ENCODE data around the gene ATG101. TPM values are rescaled to one million over a fixed set of nuclear protein-coding genes. Genes with fewer than 3 reads are reported as not detected.
A peak's percentile ranks its signal among the peaks of the same experiment; 100 is the strongest.

ATG101 gene
- total RNA-seq, 1 experiment from 2014 or later, result 44.6 TPM

GRCh38 chr12:52041035-52041434, 28.7 kb upstream of the ATG101 start:
- Histone ChIP-seq H3K9me2 (ENCODE audit: insufficient read depth) (no peaks in the 10 kb centered on the region), H3K36me3 (ENCODE audit: low read depth) (no peaks in the 10 kb centered on the region), H4K20me1 (ENCODE audit: insufficient read depth) (no peaks in the 10 kb centered on the region), H3K4me3 (no peak overlapping the region), H3K79me2 (ENCODE audit: low read depth) (no peaks in the 10 kb centered on the region), H3F3A (ENCODE audit: insufficient read depth, low read depth) (peaks cover 24% of the 10 kb centered on the region; the same call in 1 of the 2 replicates), H3K27me3 (ENCODE audit: insufficient read depth, low read depth) (no peaks in the 10 kb centered on the region), H2AFZ (no peak overlapping the region), H3K4me1 (replicated peaks; ENCODE audit: insufficient read depth) (peaks cover 7% of the 10 kb centered on the region), H3K9me3 (ENCODE audit: insufficient read depth, low read depth) (no peaks in the 10 kb centered on the region), H3K27ac (no peak overlapping the region), H3K4me2 (no peak overlapping the region)
- ChIA-PET POLR2A (ENCODE audit: unreplicated experiment) (no interaction called here), CTCF (no interaction called here)
- TF ChIP-seq EZH2 (IDR thresholded peaks at IDR 0.05; ENCODE audit: low read depth) (no peak), CTCF (conservative IDR thresholded peaks at IDR 0.05) (no peak)
- intact Hi-C loops (cut with micrococcal nuclease; ENCODE audit: unreplicated experiment), result no loop called here
- no TSS peak for BruUV-seq (replicated peaks)
- no peak for DNase-seq

- Histone ChIP-seq H3K4me3 (no peak overlapping the region), H2AFZ (no peak overlapping the region), H3K9me2 (ENCODE audit: insufficient read depth) (no peaks in the 10 kb centered on the region), H3F3A (ENCODE audit: insufficient read depth, low read depth) (peaks cover 18% of the 10 kb centered on the region; the same call in 1 of the 2 replicates), H3K36me3 (ENCODE audit: low read depth) (no peaks in the 10 kb centered on the region), H3K9me3 (ENCODE audit: insufficient read depth, low read depth) (no peaks in the 10 kb centered on the region), H3K27me3 (ENCODE audit: insufficient read depth, low read depth) (no peaks in the 10 kb centered on the region), H3K27ac (no peak overlapping the region), H4K20me1 (ENCODE audit: insufficient read depth) (no peaks in the 10 kb centered on the region), H3K4me2 (no peak overlapping the region), H3K4me1 (replicated peaks; ENCODE audit: insufficient read depth) (peaks cover 12% of the 10 kb centered on the region), H3K79me2 (ENCODE audit: low read depth) (no peaks in the 10 kb centered on the region)
- ChIA-PET CTCF (no interaction called here), POLR2A (ENCODE audit: unreplicated experiment) (no interaction called here)
- TF ChIP-seq EZH2 (IDR thresholded peaks at IDR 0.05; ENCODE audit: low read depth) (no peak), CTCF (conservative IDR thresholded peaks at IDR 0.05) (no peak)
- no peak for DNase-seq
- no TSS peak for BruUV-seq (replicated peaks)
- intact Hi-C loops (cut with micrococcal nuclease; ENCODE audit: unreplicated experiment), result no loop called here
Measured at GRCh38 chr12:52041695-52042123, 28.1 kb upstream of the ATG101 start.

- TF ChIP-seq CTCF (conservative IDR thresholded peaks at IDR 0.05), result no peak
- no peak for TF ChIP-seq EZH2 (IDR thresholded peaks at IDR 0.05; ENCODE audit: low read depth)
- DNase-seq, result peak in 1 of 2 experiments; percentile 31
- H3K9me2 ChIP-seq (ENCODE audit: insufficient read depth), result no peaks in the 10 kb centered on the region
- BruUV-seq (replicated peaks), result no TSS peak
- CTCF ChIA-PET, result no interaction called here
- H3K79me2 ChIP-seq (ENCODE audit: low read depth), result no peaks in the 10 kb centered on the region
- H3K4me2 ChIP-seq, result no peak overlapping the region
- H3K4me3 ChIP-seq, result no peak overlapping the region
- peaks cover 17% of the 10 kb centered on the region; the same call in 1 of the 2 replicates for H3F3A ChIP-seq (ENCODE audit: insufficient read depth, low read depth)
- H4K20me1 ChIP-seq (ENCODE audit: insufficient read depth), result no peaks in the 10 kb centered on the region
- H3K4me1 ChIP-seq (replicated peaks; ENCODE audit: insufficient read depth), result peaks cover 12% of the 10 kb centered on the region
- no peak overlapping the region for H3K27ac ChIP-seq
- H3K36me3 ChIP-seq (ENCODE audit: low read depth), result no peaks in the 10 kb centered on the region
- no peaks in the 10 kb centered on the region for H3K27me3 ChIP-seq (ENCODE audit: insufficient read depth, low read depth)
- intact Hi-C loops (cut with micrococcal nuclease; ENCODE audit: unreplicated experiment), result no loop called here
- POLR2A ChIA-PET (ENCODE audit: unreplicated experiment), result no interaction called here
- no peak overlapping the region for H2AFZ ChIP-seq
- no peaks in the 10 kb centered on the region for H3K9me3 ChIP-seq (ENCODE audit: insufficient read depth, low read depth)
Measured at GRCh38 chr12:52042706-52043385, 26.9 kb upstream of the ATG101 start.

Measured in PC-9 (cell line).